GDM1 (cell line): Measurements from ENCODE around the gene CRABP2.

Source experiments
- DNase-seq: peaks from one replicate; lab custom pipeline; 2025; lab: John Stamatoyannopoulos, UW

Gene CRABP2

DNA sequence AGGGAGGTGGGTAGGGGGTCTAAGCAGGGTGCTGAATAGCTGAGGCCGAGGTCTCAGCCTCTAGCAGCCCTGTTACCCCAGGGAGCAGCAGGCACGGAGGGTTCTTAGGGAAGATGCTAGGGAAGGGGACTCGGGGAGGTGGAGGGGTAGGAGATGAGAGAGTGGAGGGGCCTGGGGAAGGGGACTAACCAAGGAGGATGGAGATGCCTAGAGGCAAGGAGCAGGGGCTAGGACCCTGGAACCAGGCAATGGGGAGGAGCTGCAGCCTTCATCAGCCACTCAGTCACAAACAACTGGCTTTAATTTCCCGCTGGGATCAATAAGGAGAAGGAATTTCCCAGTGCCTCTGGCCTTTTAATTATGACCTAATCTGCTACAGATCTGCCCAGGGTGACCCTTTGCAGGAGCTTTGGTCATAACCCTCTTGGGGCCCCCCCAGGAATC, 2.9 kb upstream of the CRABP2 start:
- DNase-seq: no peak

DNA sequence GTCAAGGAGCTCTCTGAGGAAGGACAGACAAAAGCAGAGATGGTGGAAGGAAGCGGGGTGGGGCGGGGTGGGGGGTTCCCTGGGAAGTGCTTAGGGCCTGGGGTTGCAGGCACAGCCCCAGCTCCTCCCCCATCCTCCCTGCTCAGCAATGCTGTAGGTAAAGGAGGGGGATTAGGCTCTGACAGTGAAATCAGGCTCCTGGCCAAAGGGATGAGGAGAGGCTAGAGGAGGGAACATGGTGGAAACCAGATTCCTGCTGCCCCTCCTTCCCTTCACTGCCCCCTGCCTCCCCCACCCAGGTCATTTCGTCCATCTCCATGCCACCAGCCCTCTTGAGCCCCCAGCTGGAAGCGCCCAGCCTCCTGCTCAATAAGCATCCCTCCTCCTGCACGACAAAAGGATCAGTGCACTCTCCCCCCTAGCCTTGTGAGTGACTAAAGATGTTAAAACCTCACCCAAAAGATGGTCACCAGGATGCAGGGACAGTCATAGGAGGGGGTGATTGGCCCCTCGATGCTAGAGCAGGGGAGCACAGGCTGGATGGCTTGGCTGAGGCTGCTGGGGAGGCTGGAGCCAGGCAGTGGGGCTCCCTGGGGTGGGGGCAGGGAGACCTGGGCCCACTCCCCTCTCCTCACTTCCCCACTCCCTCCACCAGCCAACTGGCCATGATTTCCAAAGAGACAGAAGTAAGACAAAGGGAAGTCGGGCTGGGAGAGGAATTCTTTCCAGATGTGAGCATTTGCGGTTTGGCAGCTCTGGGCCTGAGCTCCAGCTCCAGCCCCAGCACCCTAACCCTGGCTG, 2.2 kb upstream of the CRABP2 start:
- no peak for DNase-seq

DNA sequence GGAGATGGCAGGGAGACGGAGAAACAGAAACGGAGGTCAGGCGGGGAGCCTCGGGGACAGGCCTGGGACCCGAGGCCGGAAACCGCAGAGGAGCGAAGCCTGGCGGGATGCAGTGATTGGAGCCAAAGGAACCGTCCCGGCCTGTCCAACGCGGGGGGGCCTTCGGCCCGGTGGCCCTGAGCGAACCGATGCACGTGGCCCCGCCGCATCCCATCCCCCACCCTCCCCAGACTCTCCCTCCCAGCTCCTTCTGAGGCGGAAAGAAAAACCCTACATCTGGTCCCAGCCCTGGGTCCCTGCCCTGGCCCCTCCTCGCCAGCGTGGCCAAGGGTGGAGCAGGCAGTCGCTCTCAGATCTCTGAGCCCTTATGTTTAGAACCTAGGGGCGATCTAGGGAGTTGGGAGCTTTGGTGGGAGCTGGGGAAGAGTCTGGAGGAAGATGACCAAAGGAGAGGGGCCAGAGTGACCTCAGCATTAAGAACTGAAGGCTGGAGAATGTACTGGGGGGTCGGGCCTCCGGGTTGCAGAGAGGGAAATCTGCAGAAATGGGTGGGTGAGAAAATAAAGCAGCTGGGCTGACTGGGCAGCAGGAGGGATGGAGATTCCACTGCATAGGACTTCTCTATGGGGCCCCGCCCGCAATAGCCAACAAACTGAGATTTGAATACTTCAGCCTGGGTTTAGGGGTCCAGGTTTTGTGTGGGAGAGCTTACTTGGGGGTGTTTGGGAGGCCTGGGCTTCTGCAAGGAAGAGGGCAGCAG, 1.5 kb upstream of the CRABP2 start:
- DNase-seq: no peak

DNA sequence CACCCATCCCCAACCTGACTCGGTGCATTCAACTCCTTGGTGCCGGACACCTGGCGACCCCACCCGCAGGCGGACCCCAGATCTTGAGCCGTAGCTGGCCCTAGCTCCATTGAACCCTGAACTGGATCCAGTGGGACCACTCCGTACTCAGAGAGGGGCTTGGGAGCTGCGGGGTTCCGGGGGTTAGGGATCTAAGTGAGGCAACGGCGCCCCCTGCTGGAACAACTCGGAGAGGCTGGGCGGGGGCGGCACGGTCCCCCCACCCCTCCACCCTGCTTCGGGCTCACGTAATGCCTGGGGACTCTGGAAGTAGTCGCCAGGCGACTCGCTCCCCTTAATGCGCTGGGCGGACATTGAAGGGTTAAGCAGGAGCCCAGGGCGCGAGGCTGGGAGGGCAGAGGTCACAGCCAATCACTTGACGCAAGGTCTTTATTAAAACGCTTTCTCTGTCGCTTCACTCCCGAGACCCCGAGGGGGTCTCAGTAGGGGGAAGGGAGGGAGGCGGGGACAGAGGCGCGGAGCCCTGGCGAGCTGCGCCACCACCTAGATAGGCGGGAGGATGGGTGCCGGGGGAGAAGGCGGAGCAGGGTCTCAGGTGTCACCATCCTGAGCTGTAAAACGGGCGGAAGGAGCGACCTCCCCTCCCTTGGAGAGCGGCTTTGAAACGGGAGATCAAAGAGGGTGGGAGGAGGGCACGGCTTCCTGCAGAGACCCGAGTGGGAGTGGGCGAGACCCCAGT, 704 bp upstream of the CRABP2 start:
- no peak for DNase-seq

DNA sequence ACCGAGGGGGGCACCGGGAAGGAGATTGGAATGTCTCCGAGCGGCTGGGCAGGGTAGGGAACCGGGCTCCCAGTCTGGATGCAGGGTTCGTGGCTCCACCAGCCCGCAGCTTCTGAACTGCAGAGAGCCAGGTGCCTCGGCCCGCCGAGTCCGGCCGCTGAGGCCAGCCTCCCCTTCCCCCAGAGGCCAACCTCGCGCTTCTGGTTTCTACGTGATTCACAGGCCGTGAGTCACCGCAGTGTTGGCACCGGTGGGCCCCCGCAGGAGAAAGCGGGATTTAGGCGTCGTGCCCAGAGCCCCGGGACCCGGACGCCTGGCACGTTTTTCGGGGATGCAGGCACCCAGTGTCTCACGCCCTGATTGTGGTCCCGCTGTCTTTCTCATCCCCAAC, 458 bp downstream of the CRABP2 start:
- DNase-seq: no peak

DNA sequence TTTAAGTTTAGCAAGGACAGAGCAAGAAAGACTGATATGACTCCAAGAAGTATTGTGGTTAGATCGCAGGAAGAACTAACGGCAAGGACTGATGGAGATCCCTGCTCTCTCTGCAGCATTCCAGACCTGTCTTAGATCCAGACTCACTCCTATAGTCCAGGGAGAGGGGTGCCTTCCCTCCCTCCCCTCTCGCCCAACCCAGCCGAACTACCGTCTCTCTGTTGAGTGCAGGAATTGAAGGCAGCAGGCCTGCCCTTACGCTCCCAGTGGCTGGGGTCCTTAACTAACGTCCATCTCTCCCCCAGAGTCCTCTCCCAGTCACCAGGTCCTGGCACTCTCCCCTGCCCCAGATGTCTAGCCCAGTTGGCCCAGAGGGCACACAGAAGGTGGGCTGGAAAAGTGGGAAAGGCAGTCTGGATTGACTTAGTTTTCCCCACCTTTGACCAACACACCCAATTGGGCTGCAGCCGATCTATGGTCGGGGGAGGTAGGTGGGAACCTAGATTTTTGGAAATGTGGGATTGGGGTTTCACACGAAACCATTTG, 1.1 kb downstream of the CRABP2 start:
- DNase-seq: no peak

DNA sequence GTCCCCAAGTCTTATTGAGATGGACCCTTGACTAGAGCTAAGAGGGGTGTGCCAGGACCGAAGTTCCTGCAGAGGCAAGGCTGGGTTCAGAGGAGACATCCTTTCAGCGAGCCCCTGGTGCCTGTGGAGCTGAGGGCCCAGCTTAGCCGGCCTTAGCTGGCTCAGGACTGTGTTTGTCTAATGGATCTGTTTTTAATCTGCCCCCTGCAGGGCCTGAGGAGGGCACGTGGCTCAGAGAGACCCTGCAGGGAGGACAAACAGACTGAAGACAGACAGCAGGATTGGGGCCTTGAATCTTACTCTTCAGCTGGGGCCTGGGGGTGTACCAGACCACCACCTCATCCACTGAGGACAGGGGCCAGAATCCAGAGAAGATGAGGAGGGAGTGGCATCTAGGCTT, 1.6 kb downstream of the CRABP2 start:
- no peak for DNase-seq

DNA sequence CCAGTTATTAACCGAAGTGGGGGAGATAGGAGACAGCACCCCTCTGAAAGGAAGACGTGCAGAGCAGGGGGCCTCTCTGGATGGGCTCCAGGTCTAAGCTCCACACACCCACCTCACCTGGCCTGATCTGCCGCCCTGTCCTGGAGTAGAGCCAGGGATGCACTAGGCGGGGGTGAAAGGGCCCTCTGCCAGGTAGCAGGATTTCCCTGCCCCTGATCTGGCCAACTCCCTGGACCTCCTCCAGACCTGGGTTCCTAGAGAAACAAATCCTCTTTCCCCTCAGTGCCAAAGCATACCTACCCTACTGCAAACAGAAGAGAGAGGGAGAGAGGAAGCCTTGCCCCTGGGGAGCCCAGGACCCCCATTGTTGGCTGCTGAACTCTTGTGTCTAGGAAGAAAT, 2.0 kb downstream of the CRABP2 start:
- DNase-seq: no peak

DNA sequence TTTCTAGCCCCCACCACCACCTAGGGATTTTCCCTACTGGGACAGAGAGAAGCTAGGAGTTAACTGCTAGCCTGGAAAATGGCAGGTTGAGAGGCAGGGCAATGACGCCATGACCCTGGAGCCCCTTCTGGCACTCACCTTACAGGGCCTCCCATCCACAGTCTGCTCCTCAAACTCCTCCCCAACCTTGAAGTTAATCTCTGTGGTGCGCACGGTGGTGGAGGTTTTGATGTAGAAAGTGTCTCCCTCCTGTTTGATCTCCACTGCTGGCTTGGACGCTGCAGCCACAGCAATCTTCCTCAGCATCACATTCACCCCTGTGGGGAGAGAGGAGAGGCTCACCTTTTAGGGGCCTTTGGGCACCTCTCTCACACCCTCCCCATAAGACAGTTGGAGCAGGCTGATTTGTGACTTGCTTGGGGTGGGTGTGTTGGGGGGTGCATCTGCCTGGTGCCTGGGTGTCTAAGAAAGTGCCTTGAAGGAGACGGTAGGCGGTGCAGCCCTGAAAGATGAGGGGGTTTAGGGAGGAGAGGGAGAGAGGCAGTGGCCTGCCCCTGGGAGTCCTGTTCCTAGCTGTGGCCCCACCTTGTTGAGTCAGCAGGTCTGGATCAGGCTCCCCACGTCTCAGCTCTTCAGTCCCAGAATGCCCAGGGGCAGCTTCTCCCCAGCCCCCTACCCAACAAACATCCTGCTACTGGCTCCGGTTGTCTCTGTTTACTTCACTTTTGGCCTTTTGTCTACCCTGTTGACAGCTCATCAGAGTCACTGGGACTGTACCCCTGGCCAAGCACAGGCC, 4.4 kb downstream of the CRABP2 start:
- no peak for DNase-seq

DNA sequence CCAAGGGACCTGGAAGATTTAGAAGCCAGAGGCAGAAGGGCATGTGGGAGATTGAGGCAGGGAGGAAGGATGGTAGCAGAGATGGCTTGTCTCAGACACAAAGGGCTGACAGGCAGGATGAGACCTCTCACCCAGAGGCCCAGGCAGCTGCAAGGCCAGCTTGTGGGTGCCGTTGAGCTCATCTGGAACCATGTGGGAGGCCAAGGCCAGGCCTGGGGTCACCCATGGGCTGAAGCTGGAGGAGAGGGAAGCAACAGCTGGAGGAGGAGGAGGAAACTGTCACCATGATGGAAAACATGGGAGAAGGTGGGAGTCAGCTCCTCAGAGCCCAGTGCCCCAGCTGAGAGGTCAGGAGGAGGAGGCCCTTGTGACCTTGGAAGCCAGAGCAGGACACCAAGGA, 6.4 kb downstream of the CRABP2 start:
- no peak for DNase-seq

DNA sequence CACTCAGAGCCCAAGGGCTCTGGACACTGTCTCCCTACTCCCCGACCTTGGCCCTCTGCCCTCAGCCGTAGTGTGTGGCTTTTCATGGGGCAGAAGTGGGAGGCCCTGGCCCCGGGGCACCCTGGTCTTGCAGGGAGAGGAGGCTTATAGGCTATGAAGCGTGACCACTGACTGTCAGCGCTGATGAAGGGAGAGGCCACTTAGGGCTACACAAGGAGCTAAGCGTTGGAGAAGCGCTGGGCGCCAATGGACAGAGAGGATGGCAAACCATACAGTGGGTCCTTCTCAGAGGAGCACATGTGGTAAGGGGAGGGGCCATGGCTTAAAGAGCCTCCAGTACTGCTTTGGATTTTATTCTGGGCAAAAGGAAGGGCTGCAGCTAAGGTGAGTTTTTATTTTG, 7.9 kb downstream of the CRABP2 start:
- DNase-seq: no peak

DNA sequence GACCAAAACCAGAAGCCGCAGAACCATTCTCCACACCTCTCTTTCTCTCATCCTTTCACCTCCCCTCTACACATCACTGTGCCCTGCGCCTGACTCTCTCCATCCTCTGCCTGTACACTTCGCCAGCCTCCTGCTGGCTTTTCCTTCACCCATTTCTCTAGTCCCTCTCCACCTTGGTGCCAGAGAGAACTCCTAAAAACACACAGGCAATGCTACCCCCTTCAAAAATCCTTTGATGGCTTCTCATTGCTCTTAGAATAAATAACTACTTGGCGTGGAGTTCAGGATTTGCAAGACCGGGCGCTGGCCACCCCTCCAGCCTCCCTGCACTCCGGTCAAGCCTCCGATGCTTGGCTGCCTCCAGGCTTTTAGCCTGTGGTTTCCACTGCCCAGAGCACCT, 8.6 kb downstream of the CRABP2 start:
- no peak for DNase-seq

DNA sequence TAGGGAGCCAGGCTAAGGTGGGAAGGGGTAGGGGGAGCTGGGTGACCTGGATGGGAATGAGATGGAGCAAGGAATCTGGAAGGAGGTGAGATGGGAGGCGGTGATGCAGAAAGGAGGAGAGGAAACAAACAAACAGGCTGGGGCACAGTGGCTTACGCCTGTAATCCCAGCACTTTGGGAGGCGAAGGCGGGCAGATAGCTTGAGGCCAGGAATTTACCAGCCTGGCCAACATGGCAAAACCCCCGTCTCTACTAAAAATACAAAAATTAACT, 10.8 kb downstream of the CRABP2 start:
- DNase-seq: no peak

DNA sequence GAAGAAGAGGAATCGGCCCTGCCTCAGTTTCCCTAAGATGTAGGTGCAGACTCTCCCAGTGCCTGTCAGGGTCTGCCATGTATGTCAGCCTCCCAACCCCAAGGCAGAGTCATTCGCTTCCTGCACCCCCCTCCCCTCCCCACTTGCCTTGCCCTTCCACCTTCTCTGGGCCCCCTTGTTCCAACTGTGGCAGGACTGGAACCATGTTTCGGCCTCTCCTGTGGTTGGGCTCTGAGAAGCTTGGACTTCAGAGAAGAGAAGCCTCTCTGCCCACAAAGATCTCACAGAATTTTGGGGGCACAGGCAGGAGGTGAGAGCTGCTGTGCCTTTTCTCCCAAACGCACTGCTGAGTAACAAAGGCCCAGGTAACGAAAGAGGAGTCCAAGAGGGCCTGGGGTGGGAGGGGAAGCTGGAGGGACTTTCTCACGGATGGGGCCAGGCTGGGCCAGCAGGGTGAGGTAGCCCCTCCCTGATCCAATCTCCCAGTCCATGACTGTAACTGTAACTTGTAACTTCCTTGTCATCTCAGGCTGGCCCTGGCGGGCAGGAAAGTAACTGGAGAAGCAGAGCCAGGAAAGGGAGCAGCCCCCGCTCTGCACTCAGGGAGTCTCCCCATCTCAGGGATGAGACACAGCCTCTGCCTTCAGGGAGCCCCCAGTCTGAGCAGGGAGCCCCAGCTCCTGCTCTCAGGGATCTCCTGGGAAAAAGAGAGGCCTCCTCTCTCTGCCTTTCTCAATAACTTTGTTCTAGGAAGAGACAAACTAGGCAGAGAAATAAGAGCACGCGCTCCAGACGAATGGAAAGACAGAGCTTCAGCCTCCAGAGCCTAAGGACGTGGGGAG, 11.3 kb downstream of the CRABP2 start:
- DNase-seq: no peak

DNA sequence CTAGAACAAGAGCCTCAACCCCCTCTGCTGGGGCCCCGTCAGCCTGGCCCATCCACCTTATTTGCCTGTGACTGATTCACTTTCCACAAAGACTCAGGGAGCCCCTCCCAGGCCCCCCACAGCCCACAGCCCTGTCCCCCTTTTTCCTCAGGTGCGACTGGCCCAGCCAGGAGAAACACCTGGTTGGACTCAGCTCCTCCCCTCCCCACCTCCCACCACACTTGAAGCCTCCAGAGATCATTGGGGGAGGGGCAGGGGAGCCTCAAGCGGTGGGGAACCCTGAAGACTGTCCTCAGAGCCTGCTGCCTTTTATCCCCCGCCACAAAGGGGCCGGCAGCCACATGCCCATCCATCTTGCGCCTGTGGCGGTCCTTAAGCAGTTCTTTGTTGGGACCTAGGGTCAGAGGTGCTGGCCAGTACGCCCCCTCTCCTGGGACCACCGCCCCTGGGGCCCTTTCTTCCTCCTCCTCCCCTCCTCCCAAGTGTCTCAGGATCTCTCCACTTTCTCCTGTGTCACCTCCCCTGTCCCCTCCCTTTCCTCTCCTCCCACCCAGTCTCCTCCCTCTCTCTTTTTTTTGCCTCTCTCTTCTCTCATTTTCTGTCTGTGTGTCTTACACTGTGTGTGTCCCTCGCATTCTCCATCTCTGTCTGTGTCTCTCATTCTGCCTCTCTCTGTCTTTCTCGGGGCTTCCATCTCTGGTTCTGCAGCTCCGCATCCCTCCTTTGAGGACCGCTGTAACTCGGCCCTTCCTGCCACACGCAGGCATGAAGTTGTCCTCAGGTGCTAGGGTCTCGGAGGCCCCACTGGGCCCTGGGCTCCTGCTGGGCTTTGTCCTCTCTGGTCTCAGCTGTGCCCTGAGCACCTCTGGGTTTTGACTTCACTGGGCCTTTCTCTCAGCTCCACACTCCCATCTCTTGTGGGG, 12.2 kb downstream of the CRABP2 start:
- no peak for DNase-seq

DNA sequence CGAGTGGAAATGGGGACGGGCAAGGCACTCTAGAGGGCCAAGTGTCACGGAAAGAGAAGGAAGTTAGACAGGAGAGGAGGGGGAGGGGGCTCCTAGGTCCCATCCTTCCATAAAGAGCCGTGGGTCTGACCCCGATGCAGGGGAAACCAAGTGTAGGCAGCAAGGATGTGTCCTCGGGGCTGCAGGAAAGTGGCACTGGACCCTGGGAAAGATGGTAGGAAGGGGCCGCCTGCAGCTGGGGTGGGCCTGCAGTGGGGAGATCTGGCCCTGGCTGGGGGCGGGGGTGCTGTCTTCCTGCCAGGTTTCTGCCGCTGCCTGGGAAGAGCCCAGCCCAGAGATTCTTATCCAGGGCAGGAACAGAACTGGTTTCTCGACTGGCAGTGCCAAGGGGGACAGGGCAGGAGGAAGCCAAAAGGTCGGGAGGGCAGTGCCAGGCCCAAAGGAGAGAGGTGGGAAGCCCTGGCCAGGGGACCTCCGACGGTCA, 12.9 kb downstream of the CRABP2 start:
- DNase-seq: no peak

DNA sequence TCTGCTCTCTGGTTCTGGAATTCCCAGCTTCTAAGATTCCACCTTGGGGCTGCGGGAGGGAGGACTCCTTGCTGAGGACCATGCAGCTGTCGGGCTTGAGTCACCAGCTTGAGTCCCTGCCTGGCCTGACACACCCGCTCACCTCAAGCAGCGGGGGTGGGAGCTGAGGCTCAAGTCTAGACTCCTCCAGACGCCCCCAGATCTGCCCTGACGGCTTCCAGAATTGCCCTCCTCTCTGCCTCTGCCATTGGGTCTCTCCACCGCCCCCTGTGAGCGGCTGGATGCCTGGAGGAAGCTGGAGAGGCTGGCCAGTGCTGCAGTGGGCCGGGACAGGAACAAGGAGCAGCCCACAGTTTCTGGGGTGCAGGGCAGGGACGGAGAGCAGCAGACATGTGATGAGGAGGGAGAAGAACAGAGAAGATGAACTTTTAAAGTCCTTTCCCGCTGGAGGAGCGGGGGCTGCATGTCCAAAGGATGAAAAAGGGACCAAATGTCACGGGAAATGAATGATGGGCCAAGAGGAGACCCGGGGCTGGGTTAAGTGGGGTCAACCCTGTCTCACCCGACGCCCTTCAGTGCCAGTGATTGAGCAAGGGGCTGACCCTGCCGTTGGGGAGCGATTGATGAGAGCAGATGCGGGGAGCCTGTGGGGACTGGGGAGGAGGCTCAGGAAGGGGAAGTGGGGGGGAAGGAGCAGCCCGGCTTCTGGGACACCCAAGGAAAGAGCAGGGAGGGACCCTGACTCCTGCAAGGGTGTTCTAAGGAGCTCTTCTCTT, 13.5 kb downstream of the CRABP2 start:
- no peak for DNase-seq

DNA sequence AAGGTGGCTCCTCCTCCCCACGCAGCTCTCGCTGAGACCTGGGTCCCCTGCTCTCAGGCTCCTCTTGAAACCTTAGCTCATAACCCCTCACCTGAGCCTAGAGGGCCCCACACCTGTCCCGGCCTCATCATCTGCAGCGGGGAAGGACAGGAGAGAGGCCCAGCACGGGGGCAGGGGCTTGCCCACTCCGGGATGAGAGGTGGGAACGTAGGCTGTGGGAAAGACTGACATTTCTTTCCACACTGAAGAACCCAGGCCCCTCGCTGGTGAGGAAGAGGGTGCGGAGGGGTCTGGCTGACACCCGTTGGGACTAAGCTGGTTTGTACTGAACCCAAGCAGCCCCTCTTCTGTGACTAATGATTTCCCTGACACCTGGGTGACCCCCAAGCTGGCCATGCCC, 14.2 kb downstream of the CRABP2 start:
- DNase-seq: no peak

DNA sequence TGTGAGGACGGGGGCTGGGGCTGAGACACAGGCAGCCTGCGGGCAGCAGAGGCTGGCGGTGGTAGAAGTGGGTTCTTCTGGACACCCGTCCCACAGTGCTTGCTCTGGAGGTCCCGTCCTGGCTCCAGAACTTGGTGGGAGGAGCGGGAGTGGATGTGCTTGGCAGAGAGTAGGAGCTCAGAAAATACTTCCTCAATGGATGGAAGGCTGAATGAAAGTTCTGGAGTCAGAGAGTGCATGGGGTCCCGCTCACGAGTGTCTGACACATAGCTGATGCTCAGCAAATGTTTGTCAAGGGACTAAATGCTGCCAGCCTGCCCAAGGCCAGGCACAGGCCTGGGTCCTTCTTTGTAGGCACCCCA, 14.7 kb downstream of the CRABP2 start:
- DNase-seq: no peak
